ENCODE data around the gene OR51B5. TPM values are rescaled to one million over a fixed set of nuclear protein-coding genes. Genes with fewer than 3 reads are reported as not detected.

The OR51B5 gene
- polyA plus RNA-seq, 1 donor from 2014 or later = not detected

- Histone ChIP-seq H3K9me2 (ENCODE audit: insufficient read depth, low read length) (no peaks in the 10 kb centered on the region), H3F3A (ENCODE audit: insufficient read depth, low read length, poor library complexity, severe bottlenecking) (no peaks in the 10 kb centered on the region), H4K20me1 (ENCODE audit: insufficient read depth) (no peaks in the 10 kb centered on the region), H3K4me3 (ENCODE audit: low read length) (no peak overlapping the region), H3K79me2 (replicated peaks; ENCODE audit: insufficient read depth, low read length) (no peaks in the 10 kb centered on the region), H2AFZ (ENCODE audit: low read depth, low read length) (no peak overlapping the region), H3K27ac (ENCODE audit: low read length) (no peak overlapping the region), H3K27me3 (ENCODE audit: insufficient read depth, low read depth, low read length) (no peaks in the 10 kb centered on the region), H3K36me3 (ENCODE audit: insufficient read depth, low read length) (no peaks in the 10 kb centered on the region), H3K9me3 (ENCODE audit: low read length) (no peaks in the 10 kb centered on the region), H3K9ac (ENCODE audit: low read length) (no peak overlapping the region), H3K4me2 (ENCODE audit: low read length) (no peak overlapping the region)
- TF ChIP-seq EZH2 (IDR thresholded peaks at IDR 0.05; ENCODE audit: borderline replicate concordance, insufficient read depth, low read length, poor library complexity, severe bottlenecking) (no peak), TAF1 (IDR thresholded peaks at IDR 0.05; ENCODE audit: low read depth) (no peak), SMC3 (conservative IDR thresholded peaks at IDR 0.05; ENCODE audit: poor library complexity) (peak; percentile 52), CTCF (IDR thresholded peaks at IDR 0.05; ENCODE audit: poor library complexity, severe bottlenecking) (peak; percentile 45), MXI1 (conservative IDR thresholded peaks at IDR 0.05; ENCODE audit: poor library complexity, severe bottlenecking) (no peak), REST (IDR thresholded peaks at IDR 0.05; ENCODE audit: borderline replicate concordance) (no peak)
Measured at GRCh38 chr11:5380740-5381342, 37.5 kb upstream of the OR51B5 start.

GRCh38 chr11:5369789-5370188 is 26.5 kb upstream of the OR51B5 start:
- no peaks in the 10 kb centered on the region for H4K20me1 ChIP-seq (ENCODE audit: insufficient read depth)
- H3K79me2 ChIP-seq (replicated peaks; ENCODE audit: insufficient read depth, low read length) = no peaks in the 10 kb centered on the region
- no peaks in the 10 kb centered on the region for H3K9me2 ChIP-seq (ENCODE audit: insufficient read depth, low read length)
- H3K4me2 ChIP-seq (ENCODE audit: low read length) = no peak overlapping the region
- no peaks in the 10 kb centered on the region for H3F3A ChIP-seq (ENCODE audit: insufficient read depth, low read length, poor library complexity, severe bottlenecking)
- H2AFZ ChIP-seq (ENCODE audit: low read depth, low read length) = no peak overlapping the region
- H3K4me3 ChIP-seq (ENCODE audit: low read length) = no peak overlapping the region
- no peak overlapping the region for H3K27ac ChIP-seq (ENCODE audit: low read length)
- H3K9ac ChIP-seq (ENCODE audit: low read length) = no peak overlapping the region
- peaks cover 3% of the 10 kb centered on the region for H3K9me3 ChIP-seq (ENCODE audit: low read length)
- H3K36me3 ChIP-seq (ENCODE audit: insufficient read depth, low read length) = no peaks in the 10 kb centered on the region
- H3K27me3 ChIP-seq (ENCODE audit: insufficient read depth, low read depth, low read length) = no peaks in the 10 kb centered on the region
- TF ChIP-seq CTCF (IDR thresholded peaks at IDR 0.05; ENCODE audit: poor library complexity, severe bottlenecking) (peak; percentile 79), EP300 (conservative IDR thresholded peaks at IDR 0.05; ENCODE audit: poor library complexity, severe bottlenecking) (no peak), TAF1 (IDR thresholded peaks at IDR 0.05; ENCODE audit: low read depth) (no peak), SMC3 (conservative IDR thresholded peaks at IDR 0.05; ENCODE audit: poor library complexity) (peak; percentile 83), EZH2 (IDR thresholded peaks at IDR 0.05; ENCODE audit: borderline replicate concordance, insufficient read depth, low read length, poor library complexity, severe bottlenecking) (no peak), POLR2AphosphoS5 (IDR thresholded peaks at IDR 0.05) (no peak), RAD21 (conservative IDR thresholded peaks at IDR 0.05) (peak; percentile 86), REST (IDR thresholded peaks at IDR 0.05; ENCODE audit: borderline replicate concordance) (no peak), MXI1 (conservative IDR thresholded peaks at IDR 0.05; ENCODE audit: poor library complexity, severe bottlenecking) (no peak)

All from neural cell (in vitro differentiated cells).